NCI-H2196 treated with DMSO at 0.1 percent for 48 hours (cell line): Measurements from ENCODE around the gene CEP63.
A peak's percentile ranks its signal among the peaks of the same experiment; 100 is the strongest.

ENCODE experiments used
- DNase-seq: peaks from one replicate; lab custom pipeline; 2025; ENCODE audit not compliant: unreplicated experiment; lab: John Stamatoyannopoulos, UW

Gene CEP63

GRCh38 chr3:134485718-134486576, at the start of gene CEP63, which contains the start of gene ANAPC13:
Gene CEP63, plus strand, starts transcription at chr3:134486057. Its CDS starts 9,264 bp downstream, at chr3:134495321.
Gene ANAPC13, minus strand, starts transcription at chr3:134485985. Its CDS starts 3,081 bp downstream, at chr3:134482904.
- peak; percentile 99 for DNase-seq

- DNase-seq: no peak
Observed at GRCh38 chr3:134437211-134437752, 48.6 kb upstream of the CEP63 start.

GRCh38 chr3:134441321-134441720, 44.5 kb upstream of the CEP63 start:
- no peak for DNase-seq

DNA sequence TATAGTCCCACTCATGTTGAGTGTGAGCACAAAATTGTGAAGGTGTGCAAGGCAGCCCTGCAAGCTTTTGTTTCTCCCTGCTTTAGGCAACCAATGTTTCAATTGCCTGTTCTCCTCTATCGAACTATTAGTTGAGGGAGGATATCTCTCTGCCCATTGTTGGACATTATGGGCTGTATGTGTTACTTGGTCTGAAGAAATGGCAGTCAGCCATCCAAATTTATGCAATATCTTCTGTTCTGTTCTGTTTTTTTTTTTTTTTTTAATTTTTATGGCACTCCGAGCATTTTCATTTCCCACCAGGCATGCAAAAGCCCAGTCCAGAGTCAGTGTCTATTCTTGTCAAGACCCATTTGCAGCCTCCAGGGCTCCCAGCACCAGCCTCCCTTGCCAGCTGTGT, 44.0 kb upstream of the CEP63 start:
- no peak for DNase-seq

- DNase-seq: no peak
Observed at GRCh38 chr3:134445095-134445494, 40.8 kb upstream of the CEP63 start.

- DNase-seq: no peak
Observed at GRCh38 chr3:134445636-134446035, 40.2 kb upstream of the CEP63 start.

- DNase-seq: no peak
Observed at GRCh38 chr3:134446800-134447199, 39.1 kb upstream of the CEP63 start.

DNA sequence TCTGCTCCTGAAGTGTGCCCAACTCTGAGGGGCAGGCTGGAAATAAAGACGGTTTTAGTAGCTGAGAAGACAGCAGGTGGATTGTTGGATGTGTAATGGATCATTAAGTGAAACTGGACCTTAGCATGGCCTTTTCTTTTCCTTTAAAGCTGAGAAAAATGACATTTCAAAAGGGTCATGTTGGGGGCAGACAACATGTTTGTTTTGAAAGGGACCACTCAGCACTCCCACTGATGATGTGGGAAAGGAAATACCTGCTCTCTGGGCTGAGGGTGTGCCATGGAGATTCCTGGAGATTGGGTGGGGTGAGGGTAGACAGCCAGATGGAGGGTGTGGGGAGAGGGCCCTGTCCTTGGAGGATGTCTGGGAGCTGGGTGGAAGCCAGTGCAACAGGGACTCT, 38.5 kb upstream of the CEP63 start:
- no peak for DNase-seq

GRCh38 chr3:134448664-134449063, 37.2 kb upstream of the CEP63 start:
- no peak for DNase-seq

DNA sequence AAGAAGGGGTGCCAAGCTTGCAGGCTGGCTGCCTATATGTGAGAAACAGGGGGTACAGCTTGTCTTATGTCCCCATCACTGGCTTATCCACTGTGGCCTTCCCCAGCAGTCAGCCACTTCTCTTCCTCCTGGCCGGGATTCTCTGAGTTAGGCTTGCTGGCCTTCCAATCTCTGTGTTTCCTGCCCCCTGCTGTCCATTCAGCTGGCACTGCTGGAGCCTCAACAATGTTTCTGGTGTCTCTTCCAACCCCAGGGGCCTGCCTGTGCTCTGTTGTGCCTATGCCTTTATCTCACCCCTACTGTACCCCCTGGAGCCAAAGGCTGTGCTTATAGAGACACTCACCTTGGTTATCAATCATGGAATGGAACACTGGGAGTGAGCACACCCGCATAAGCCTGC, 36.6 kb upstream of the CEP63 start:
- DNase-seq: no peak

DNA sequence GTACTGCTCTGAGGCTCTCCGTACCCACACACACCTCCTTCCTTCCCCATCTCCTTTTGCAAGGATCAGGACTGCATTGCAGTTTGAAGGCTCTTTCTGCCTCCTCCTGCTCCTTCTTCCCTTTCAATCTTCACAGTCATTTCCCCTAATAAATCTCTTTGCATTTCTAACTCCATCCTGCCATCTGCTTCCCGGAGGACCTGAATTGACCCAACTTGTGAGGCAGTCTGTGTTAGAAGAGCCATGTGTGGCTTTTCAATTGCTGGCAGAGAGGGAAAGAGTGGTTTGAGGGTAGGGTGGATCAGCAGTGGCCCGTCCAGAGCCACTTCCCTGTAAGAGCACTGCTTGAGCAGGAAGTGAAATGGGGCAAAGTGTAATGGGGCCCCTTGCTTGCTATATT, 35.9 kb upstream of the CEP63 start:
- DNase-seq: no peak

DNA sequence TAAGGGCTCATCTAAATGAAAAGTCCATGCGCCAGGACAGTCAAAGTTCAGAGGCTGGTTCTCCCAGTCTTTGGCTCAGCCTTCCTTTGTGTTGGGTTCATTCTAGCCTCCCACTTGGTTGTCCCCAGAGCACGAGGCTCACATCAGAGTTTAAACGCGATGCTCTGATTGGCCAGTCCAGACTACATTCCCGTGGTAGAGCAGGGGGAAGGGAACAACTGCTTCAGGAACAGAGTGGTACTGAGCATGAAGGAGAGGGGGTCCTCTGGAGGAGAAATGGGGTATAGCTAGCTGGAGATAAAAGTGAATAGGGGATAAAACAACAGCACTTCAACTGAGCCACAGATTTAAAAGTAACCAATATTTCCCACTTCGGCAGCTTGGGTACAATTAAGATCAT, 32.2 kb upstream of the CEP63 start:
- no peak for DNase-seq

DNA sequence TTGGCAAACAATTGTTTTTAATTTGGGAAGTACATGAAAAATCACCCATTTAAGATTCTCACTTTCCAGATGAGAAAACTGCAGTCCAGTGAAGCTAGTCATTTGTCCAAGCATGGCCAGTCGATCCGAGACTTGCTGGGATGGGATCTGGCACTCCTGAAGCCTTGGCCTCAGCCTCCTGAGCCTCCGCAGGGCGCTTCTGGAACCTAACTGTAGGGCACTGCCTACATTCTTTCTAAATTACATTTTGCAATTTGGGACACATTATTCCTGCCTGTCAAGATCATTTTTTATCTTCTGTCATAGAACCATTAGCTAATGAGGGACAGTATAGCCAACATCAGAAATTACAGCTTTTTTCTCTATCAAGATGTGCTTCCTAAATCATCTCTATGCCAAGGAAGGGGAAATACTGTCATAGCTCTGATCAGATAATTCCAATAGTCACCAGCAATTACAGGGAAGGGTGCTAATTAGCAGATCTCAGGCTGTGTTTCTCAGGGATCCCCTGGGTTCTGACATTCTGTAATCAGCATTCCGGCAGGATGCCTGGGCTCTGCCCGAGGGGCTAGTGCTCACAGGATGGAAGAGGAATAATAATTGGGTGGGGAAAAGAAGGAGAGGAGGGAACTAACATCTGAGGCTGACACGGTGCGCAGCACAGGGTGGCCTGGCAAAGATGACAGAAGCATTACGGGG, 28.3 kb upstream of the CEP63 start:
- DNase-seq: no peak

DNA sequence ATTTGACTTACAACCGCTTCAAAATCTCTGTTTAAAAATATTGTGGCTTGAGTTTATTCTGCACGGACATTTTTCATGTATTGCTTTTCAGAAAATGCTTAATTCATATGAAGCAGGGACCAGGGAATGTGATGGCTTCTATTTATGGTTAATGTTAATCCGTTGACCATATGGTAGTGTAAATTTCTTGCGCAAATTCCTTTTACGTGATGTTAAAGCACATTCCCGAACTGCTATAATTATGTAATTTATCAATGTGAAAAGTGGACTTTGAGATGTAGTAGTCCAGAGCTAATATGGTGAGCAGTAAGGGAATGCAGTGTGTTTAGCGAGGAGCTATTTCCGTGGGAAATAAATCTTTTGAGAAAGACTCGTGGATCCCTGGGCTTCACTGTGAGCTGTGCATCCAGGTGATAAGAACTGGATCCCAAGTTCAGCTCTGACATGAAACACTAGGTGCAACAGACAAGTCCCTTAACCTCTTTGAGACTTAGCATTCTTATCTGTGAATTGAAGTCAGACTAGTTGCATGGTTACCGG, 27.4 kb upstream of the CEP63 start:
- no peak for DNase-seq

GRCh38 chr3:134459562-134459961, 26.3 kb upstream of the CEP63 start:
- no peak for DNase-seq

- DNase-seq: no peak
Observed at GRCh38 chr3:134460965-134461364, 24.9 kb upstream of the CEP63 start.

GRCh38 chr3:134462331-134462941, 23.4 kb upstream of the CEP63 start:
- no peak for DNase-seq

DNA sequence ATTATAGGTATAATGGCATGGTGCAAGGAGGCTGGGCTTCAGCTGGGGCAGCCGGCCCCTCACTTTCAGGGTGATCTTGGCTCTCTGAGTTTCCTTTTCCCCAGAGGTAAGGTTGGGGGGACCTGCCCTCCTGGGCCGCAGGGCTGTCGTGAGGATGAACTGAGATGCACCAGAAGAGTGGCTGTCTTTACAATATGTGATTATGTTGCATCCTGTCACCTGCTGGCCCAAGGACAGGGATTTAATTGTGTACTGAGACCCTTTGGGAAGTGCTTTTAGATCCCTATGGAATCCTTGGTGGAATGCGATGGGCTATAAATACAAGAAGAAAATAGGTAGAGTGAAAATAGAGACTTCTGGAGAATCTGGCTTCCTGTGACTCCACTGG, 22.2 kb upstream of the CEP63 start:
- DNase-seq: no peak

DNA sequence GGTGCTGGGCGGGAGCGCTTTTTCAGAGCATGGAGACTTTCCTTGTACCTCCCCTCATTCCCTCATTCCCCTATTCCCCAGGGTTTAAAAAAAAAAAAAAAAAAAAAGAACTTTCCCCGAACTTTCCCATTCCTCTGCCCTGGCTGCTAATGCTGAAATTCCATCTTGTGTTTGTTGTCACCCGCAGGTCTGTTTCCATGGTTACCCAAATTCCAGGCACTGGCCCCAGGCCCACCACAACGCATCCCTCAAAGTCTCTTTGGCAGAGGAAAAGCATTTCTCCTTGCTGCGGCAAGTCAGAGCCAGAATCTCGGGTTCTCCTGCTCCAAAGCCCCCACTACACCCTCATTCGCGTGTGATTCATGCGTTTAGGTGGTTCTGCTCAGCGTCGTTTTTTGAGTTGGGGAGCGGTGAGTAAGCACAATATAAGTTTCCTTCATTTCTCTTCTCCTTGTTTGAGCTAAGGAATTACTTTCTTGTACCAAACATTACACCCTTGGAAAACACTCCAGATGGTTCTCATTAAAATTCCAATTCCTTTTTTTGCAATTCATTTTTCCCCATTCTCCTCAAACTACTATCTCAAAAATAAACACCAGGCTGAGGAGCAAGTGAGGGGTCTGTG, 21.7 kb upstream of the CEP63 start:
- DNase-seq: no peak

- no peak for DNase-seq
Observed at GRCh38 chr3:134464689-134465365, 21.0 kb upstream of the CEP63 start.
